ENCODE data around the gene GNA15.

GNA15 gene

GRCh38 chr19:3208317-3209207, 72.7 kb downstream of the GNA15 start:
- TF ChIP-seq, protein P1, sequence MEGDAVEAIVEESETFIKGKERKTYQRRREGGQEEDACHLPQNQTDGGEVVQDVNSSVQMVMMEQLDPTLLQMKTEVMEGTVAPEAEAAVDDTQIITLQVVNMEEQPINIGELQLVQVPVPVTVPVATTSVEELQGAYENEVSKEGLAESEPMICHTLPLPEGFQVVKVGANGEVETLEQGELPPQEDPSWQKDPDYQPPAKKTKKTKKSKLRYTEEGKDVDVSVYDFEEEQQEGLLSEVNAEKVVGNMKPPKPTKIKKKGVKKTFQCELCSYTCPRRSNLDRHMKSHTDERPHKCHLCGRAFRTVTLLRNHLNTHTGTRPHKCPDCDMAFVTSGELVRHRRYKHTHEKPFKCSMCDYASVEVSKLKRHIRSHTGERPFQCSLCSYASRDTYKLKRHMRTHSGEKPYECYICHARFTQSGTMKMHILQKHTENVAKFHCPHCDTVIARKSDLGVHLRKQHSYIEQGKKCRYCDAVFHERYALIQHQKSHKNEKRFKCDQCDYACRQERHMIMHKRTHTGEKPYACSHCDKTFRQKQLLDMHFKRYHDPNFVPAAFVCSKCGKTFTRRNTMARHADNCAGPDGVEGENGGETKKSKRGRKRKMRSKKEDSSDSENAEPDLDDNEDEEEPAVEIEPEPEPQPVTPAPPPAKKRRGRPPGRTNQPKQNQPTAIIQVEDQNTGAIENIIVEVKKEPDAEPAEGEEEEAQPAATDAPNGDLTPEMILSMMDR (IDR thresholded peaks at IDR 0.05; ENCODE audit: low read depth, low read length, missing control alignments), result no peak
- no peak overlapping the region for H3K4me3 ChIP-seq (replicated peaks; ENCODE audit: low read depth, low read length)
- DNase-seq (ENCODE audit: extremely low read depth, low read depth), result no peak

- peak; percentile 10 for DNase-seq (ENCODE audit: extremely low read depth, low read depth)
- TF ChIP-seq, protein P1 (IDR thresholded peaks at IDR 0.05; ENCODE audit: low read depth, low read length, missing control alignments), result peak; percentile 79
- H3K4me3 ChIP-seq (replicated peaks; ENCODE audit: low read depth, low read length), result no peak overlapping the region
Observed at GRCh38 chr19:3210347-3211017, 74.6 kb downstream of the GNA15 start.

GRCh38 chr19:3211191-3211590, 75.4 kb downstream of the GNA15 start:
- TF ChIP-seq, protein P1 (IDR thresholded peaks at IDR 0.05; ENCODE audit: low read depth, low read length, missing control alignments), result no peak

GRCh38 chr19:3213159-3213558, 77.3 kb downstream of the GNA15 start:
- no peak overlapping the region for H3K4me3 ChIP-seq (replicated peaks; ENCODE audit: low read depth, low read length)
- TF ChIP-seq, protein P1 (IDR thresholded peaks at IDR 0.05; ENCODE audit: low read depth, low read length, missing control alignments), result no peak
- no peak for DNase-seq (ENCODE audit: extremely low read depth, low read depth)

More at GRCh38 chr19:3211191-3211590, 75.4 kb downstream of the GNA15 start:
- no peak for DNase-seq (ENCODE audit: extremely low read depth, low read depth)
- H3K4me3 ChIP-seq (replicated peaks; ENCODE audit: low read depth, low read length), result no peak overlapping the region

All from HFF-Myc (cell line).